Measurements from ENCODE around the gene GFRA1. TPM values are rescaled to one million over a fixed set of nuclear protein-coding genes. Genes with fewer than 3 reads are reported as not detected.

The GFRA1 gene
- polyA plus RNA-seq, 3 donors: not detected

GRCh38 chr10:116105264-116105663, 167.7 kb downstream of the GFRA1 start:
- H3K27ac Mint-ChIP-seq: no peak overlapping the region
- H4K20me1 ChIP-seq (ENCODE audit: insufficient read depth, low read length): no peaks in the 10 kb centered on the region
- H3K27ac ChIP-seq (ENCODE audit: low read depth in 1 of 2, low read length in 2 of 2): no peak overlapping the region
- intact Hi-C loops (cut with micrococcal nuclease): no loop called here
- no peaks in the 10 kb centered on the region for H3K27me3 Mint-ChIP-seq (ENCODE audit: low read depth in 3 of 3)
- H3K4me1 ChIP-seq (ENCODE audit: control insufficient read depth in 1 of 2, insufficient read depth in 2 of 2, low read length in 2 of 2): no peaks in the 10 kb centered on the region
- no peak overlapping the region for H2AFZ ChIP-seq (ENCODE audit: insufficient read depth, low read depth, low read length, poor library complexity, severe bottlenecking)
- H3K9me3 Mint-ChIP-seq: peaks cover 0 to 11% (median 2%) of the 10 kb centered on the region in 7 donors
- no peak overlapping the region for H3K4me2 ChIP-seq (replicated peaks; ENCODE audit: extremely low read depth, low read length, poor library complexity, severe bottlenecking)
- no peak overlapping the region for H3K9ac ChIP-seq (ENCODE audit: insufficient read depth, low read length, poor library complexity, severe bottlenecking)
- H3K4me3 Mint-ChIP-seq: no peak overlapping the region
- no peaks in the 10 kb centered on the region for H3K36me3 Mint-ChIP-seq
- 96% methylated on average over 4 of the region's 4 CpGs for WGBS (ENCODE audit: insufficient coverage)
- no peaks in the 10 kb centered on the region for H3K36me3 ChIP-seq (replicated peaks in 1 of 2; ENCODE audit: control insufficient read depth in 1 of 2, insufficient read depth in 2 of 2, low read length in 2 of 2)
- no peak overlapping the region for H3K4me3 ChIP-seq (replicated peaks in 1 of 3; ENCODE audit: low read depth in 2 of 3, low read length in 3 of 3)
- no peak for DNase-seq
- H3K9me3 ChIP-seq (replicated peaks in 1 of 2; ENCODE audit: control insufficient read depth in 1 of 2, insufficient read depth in 1 of 2, low read length in 2 of 2): peaks cover 0 to 6% of the 10 kb centered on the region in 2 donors
- no peaks in the 10 kb centered on the region for H3K27me3 ChIP-seq (ENCODE audit: control insufficient read depth in 2 of 2, insufficient read depth in 2 of 2, low read length in 2 of 2)
- H3K79me2 ChIP-seq (ENCODE audit: insufficient read depth, low read length): no peaks in the 10 kb centered on the region
- H3K4me1 Mint-ChIP-seq: no peaks in the 10 kb centered on the region
- TF ChIP-seq CTCF (IDR thresholded peaks at IDR 0.05): no peak

GRCh38 chr10:116104210-116104932, 168.6 kb downstream of the GFRA1 start:
- Mint-ChIP-seq H3K27me3 (ENCODE audit: low read depth in 3 of 3) (no peaks in the 10 kb centered on the region), H3K4me3 (no peak overlapping the region), H3K36me3 (no peaks in the 10 kb centered on the region), H3K9me3 (peaks cover 0 to 7% (median 2%) of the 10 kb centered on the region in 7 donors), H3K4me1 (no peaks in the 10 kb centered on the region), H3K27ac (peak overlapping the region in 1 of 7 donors; percentile 37)
- no peaks in the 10 kb centered on the region for H3K4me1 ChIP-seq (ENCODE audit: control insufficient read depth in 1 of 2, insufficient read depth in 2 of 2, low read length in 2 of 2)
- no peak for TF ChIP-seq CTCF (IDR thresholded peaks at IDR 0.05)
- 87% methylated on average over 7 of the region's 7 CpGs for WGBS (ENCODE audit: insufficient coverage)
- no peak overlapping the region for H3K4me2 ChIP-seq (replicated peaks; ENCODE audit: extremely low read depth, low read length, poor library complexity, severe bottlenecking)
- no peak overlapping the region for H2AFZ ChIP-seq (ENCODE audit: insufficient read depth, low read depth, low read length, poor library complexity, severe bottlenecking)
- H3K79me2 ChIP-seq (ENCODE audit: insufficient read depth, low read length): no peaks in the 10 kb centered on the region
- H3K27ac ChIP-seq (ENCODE audit: low read depth in 1 of 2, low read length in 2 of 2): no peak overlapping the region
- H3K27me3 ChIP-seq (ENCODE audit: control insufficient read depth in 2 of 2, insufficient read depth in 2 of 2, low read length in 2 of 2): no peaks in the 10 kb centered on the region
- no peaks in the 10 kb centered on the region for H4K20me1 ChIP-seq (ENCODE audit: insufficient read depth, low read length)
- no peak overlapping the region for H3K4me3 ChIP-seq (replicated peaks in 1 of 3; ENCODE audit: low read depth in 2 of 3, low read length in 3 of 3)
- peaks cover 0 to 6% of the 10 kb centered on the region in 2 donors for H3K9me3 ChIP-seq (replicated peaks in 1 of 2; ENCODE audit: control insufficient read depth in 1 of 2, insufficient read depth in 1 of 2, low read length in 2 of 2)
- H3K36me3 ChIP-seq (replicated peaks in 1 of 2; ENCODE audit: control insufficient read depth in 1 of 2, insufficient read depth in 2 of 2, low read length in 2 of 2): no peaks in the 10 kb centered on the region
- intact Hi-C loops (cut with micrococcal nuclease): no loop called here
- no peak overlapping the region for H3K9ac ChIP-seq (ENCODE audit: insufficient read depth, low read length, poor library complexity, severe bottlenecking)
- no peak for DNase-seq

Measured in CD14-positive monocyte (primary cell).